Activated T-helper 9 cell treated with anti-CD3 and anti-CD28 coated beads, Interleukin-2, amount 50 U/mL, for 16 hours (primary cell): ENCODE results near the gene KREMEN2.

Experiments
- DNase-seq: peaks from one replicate; pipeline ENCODE4 v3.0.0-alpha.2; 2020; ENCODE audit warnings: low read depth

Gene KREMEN2

GRCh38 chr16:2979669-2980226 lies 15.7 kb downstream of the KREMEN2 start:
- no peak for DNase-seq

- peak; percentile 91 for DNase-seq
These were observed 16.4 kb downstream of the KREMEN2 start, which contains the start of gene PKMYT1 for GRCh38 chr16:2980227-2981176. Gene PKMYT1, minus strand, starts transcription at chr16:2980446. Its CDS starts 789 bp downstream, at chr16:2979657.

- DNase-seq = no peak
These were observed 17.3 kb downstream of the KREMEN2 start for GRCh38 chr16:2981177-2981898.

GRCh38 chr16:2981899-2982250 lies 17.8 kb downstream of the KREMEN2 start:
- DNase-seq = no peak

- DNase-seq = no peak
These were observed 18.3 kb downstream of the KREMEN2 start for GRCh38 chr16:2982402-2982801.

- DNase-seq = peak; percentile 60
These were observed 19.6 kb downstream of the KREMEN2 start for GRCh38 chr16:2983706-2984136.

- DNase-seq = no peak
These were observed 21.4 kb downstream of the KREMEN2 start for GRCh38 chr16:2985462-2985861.

GRCh38 chr16:2985893-2986355 lies 21.8 kb downstream of the KREMEN2 start:
- DNase-seq = no peak

GRCh38 chr16:2986623-2987188 lies 22.6 kb downstream of the KREMEN2 start:
- no peak for DNase-seq

- DNase-seq = no peak
These were observed 23.2 kb downstream of the KREMEN2 start for GRCh38 chr16:2987286-2987685.

GRCh38 chr16:2987833-2988232 lies 23.8 kb downstream of the KREMEN2 start:
- DNase-seq = no peak

GRCh38 chr16:2988590-2989099 lies 24.6 kb downstream of the KREMEN2 start:
- DNase-seq = no peak

- DNase-seq = no peak
These were observed 26.8 kb downstream of the KREMEN2 start for GRCh38 chr16:2990891-2991290.

- DNase-seq = no peak
These were observed 27.6 kb downstream of the KREMEN2 start for GRCh38 chr16:2991566-2992261.

- no peak for DNase-seq
These were observed 28.5 kb downstream of the KREMEN2 start for GRCh38 chr16:2992383-2993081.

- DNase-seq = no peak
These were observed 32.2 kb downstream of the KREMEN2 start for GRCh38 chr16:2996298-2996697.

GRCh38 chr16:2999929-3000328 lies 35.9 kb downstream of the KREMEN2 start:
- no peak for DNase-seq

GRCh38 chr16:3000540-3000939 lies 36.5 kb downstream of the KREMEN2 start:
- DNase-seq = no peak

- DNase-seq = no peak
These were observed 37.2 kb downstream of the KREMEN2 start for GRCh38 chr16:3001316-3001715.

GRCh38 chr16:3003582-3004270 lies 39.7 kb downstream of the KREMEN2 start:
- DNase-seq = peak; percentile 92
